SIG-M5 treated with dmso at 0.1 percent for 504 hours (cell line): Measurements from ENCODE around the gene CREB3.

Source experiments
- DNase-seq: peaks from one replicate; lab custom pipeline; 2025; ENCODE audit not compliant: unreplicated experiment; lab: John Stamatoyannopoulos, UW

The CREB3 gene

DNA sequence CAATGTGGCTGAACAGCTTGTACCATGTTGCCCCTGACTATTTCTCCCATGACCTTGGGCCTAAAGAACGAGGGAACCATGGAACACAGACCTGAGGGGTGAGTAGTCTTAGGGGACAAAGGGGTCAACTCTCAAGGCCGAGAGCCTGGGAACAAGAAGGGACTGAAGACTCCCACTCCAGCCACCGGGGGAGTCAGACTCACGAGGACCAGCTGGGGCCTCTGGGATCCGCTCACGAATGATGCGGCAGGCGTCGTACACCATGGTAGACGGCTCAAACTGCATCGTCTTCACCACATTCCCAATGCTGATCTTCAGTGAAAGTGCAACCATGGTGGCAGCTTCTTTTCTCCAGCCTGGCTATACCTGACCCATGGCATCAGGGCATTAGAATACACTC, 7.1 kb upstream of the CREB3 start:
- DNase-seq: no peak

DNA sequence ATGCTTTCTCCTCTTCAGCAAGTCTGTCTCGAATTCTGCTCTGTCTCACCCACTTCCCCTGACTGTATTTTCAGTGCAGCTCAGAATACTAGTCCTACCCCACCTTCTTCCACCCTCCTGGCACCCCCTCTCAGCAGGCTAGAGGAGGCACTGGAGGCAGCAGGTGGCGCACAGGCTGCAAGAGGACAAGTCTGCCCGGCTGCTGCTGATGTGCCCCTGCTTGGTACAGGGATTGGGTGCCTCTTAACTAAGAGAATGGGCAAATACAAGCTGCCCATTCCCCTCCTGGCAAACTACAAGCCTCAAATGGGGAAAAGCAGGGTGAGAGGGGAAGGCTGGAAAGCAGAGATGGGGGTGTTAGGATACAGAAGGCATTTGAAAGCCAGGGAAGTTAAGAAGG, 5.5 kb upstream of the CREB3 start:
- DNase-seq: peak; percentile 20

DNA sequence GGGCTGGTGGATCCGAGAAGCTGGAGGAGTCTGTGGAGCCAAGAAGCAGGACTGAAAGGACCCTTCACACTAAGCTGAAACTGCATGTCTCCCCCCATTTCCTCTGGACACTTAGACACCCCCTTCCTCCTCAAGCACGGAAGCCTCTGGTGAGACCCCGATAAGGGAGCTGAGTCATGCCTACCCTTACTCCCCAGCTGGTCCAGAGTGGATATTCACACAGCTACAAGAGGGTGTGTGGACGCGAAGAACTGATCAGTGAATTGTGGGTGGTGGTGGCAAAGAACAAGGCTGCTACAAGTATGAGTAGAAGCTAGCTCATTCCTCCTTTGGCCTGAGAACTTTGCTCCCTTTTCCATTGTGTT, 4.8 kb upstream of the CREB3 start:
- no peak for DNase-seq

DNA sequence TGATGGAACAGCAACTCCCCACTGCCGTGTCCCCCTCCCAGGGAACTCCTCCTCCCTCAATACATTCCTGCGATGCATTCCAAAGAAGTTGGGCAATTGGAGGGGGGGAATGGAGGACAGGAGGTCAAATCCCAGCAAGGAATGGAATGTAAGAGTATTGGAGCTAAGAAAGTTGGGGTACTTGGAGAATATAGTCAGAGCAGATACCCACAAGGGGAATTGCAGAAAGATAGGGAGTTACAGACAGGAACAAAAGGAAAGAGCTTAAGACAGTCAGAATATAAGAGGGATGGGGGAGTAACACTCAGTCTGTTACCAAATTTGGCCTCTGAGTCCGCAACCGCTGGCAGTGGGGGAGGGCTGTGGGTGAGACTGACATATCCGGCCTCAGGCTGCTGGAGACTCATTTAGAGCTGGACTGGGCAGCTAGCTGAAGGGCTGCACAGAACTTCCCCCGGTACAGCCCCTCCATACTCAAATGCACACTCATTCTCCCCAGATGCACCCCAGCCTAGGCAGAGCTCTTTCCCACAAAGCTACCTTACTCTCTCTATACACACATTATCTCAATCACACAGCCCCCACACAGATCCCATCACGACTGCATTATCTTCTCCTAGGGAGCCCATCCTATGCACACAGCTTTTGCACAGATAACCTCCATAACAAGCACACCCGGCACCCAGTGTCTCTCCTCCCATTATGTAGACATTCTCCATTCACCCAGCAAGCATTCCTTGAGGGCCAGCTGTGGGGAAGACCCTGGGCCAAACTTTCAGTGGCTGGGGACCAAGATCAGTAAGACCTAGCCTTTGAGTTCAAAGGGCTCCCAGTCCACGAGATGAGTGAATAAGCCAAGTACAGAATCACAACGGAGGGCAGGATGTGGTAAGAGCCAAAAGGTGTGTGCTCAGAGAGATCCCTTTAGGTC, 4.2 kb upstream of the CREB3 start:
- DNase-seq: peak; percentile 67

DNA sequence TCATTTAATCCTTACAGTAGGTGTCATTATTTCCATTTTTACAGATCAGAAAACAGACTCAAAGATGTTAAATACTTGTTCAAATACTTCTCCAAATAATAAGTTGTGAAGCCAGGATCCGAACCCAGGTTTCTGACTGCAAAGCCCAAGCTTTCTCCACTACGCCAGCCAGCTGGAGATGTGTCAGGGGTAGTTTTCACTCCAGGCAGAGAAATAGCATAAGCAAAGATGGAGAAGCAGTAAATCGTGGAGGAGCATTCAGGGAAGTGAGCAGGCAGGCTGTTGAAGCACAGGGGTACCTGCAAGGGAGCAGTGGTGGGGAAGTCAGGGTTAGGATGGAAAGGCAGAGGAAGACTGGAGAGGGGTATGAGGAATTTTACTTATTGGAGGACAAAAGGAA, 3.4 kb upstream of the CREB3 start:
- peak; percentile 5 for DNase-seq

DNA sequence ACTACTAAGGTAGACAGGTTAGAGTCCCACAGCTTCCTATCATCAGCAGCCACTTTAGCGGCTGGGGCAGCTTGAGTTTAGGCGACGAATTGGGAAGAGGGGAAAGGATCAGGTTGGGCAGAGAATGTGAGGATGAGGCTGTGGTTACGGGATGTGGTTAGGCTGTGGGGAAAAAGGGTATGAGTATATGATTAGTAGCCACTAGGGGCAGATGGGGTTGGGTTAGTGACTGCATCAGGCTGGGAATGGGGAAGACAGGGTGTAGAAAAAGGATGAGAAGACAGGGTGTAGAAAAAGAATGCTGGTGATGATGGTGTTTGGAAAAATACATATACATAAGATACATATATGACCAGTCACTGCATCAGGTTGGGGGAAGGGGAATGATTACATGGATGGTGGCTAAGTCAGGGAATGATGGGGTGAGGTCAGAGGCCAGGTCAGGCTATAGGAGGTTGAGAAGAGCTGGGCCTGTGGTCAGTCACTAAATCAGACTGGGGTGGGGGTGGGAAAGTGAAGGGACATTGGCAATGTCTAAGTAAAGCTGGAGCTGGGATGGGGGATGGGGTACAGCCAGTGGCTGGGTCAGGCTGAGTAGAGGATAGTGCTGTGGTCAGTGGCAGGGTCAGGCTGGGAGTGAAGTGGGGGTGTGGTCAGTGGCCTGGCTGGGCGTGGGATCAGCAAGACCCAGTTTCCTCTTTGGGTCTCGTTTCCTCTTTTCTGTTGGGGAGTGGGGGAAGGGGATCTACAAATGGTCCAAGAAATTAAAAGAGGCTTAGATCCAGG, 2.6 kb upstream of the CREB3 start:
- DNase-seq: peak; percentile 77

DNA sequence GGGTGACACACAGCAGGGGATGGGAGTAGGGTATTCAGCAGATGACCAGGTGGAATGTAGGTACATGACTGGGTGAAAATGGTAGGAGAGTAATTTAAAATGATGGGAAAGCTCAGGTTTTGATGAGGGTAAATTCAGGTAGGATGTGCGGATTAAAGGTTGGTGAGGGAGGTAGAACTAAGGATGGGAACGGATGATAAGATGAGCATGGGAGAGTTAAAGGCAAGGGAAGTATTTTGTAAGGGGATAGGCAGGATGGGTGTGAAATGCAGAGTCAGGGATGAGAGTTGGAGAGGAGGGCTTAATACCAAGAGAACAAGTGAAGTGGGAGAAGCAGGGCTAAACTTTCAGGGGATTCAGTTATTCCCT, 2.0 kb upstream of the CREB3 start:
- DNase-seq: no peak

DNA sequence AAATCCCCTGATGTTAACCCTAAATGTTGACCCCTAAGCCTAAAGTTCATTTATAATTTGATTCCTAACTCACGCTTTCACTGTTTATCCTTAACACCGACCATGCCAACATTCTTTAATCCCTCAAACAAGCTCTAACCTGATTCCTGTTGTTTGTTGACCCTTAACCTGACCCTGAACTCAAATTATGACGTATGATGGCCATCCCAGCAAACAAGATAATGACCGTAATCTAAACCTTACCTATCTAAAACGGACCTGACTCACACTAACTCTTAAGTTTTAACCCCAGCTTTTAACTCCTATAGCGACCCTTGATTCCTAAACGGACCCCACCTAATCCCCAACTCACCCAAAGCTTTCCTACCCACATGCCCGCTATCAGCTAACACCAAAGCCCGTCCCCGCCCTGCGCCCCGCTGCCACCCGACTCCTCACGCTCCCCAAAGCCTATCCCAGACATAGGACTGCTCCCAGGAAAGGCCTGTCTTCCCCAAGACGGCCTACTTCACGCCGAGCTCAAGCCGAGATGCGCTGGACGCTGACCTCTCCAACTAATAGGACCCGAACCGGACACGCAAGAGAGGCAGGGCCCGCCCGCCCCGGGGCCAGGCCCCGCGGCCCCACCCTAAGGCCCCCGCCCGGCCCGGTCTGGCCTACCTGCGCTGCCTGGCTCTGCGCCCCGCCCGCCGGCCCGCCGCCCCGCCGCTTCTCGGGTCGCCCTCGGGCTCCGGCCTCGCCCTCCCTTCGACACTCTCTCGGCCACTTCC, 866 bp upstream of the CREB3 start:
- DNase-seq: peak; percentile 21

DNA sequence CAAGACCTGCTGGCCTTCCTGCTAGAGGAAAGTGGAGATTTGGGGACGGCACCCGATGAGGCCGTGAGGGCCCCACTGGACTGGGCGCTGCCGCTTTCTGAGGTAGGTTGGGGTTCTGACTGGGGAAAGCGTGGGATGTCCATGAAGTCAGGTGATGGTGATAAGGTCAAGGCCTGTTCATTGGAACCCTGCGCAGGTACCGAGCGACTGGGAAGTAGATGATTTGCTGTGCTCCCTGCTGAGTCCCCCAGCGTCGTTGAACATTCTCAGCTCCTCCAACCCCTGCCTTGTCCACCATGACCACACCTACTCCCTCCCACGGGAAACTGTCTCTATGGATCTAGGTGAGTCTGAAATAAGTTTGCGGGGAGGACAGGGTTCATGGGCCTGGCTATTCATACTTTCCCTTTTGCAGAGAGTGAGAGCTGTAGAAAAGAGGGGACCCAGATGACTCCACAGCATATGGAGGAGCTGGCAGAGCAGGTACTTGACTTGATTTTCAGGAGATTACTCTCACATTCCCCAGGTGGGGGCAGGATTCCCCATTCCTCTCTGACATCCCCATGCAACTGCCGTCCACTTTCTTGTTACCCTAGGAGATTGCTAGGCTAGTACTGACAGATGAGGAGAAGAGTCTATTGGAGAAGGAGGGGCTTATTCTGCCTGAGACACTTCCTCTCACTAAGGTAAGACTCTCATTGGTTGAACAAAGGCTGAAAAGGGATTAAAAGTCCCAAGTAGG, 505 bp downstream of the CREB3 start:
- DNase-seq: peak; percentile 56

DNA sequence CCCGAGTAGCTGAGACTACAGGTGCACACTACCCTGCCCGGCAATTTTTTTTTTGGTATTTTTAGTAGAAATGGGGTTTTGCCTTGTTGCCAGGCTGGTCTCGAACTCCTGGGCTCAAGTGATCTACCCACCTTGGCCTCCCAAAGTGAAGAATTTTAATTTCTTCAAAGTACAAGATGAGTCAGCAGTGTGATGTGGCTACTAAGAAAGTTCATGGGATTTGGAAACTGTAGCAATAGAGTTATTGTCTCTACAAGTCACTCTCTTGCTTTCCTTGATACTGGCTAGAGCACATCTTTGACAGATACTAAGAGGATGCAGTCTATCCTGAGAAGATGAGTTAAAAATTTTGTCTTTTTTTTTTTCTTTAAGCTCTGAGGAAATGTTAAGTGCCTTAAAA, 1.6 kb downstream of the CREB3 start:
- no peak for DNase-seq

DNA sequence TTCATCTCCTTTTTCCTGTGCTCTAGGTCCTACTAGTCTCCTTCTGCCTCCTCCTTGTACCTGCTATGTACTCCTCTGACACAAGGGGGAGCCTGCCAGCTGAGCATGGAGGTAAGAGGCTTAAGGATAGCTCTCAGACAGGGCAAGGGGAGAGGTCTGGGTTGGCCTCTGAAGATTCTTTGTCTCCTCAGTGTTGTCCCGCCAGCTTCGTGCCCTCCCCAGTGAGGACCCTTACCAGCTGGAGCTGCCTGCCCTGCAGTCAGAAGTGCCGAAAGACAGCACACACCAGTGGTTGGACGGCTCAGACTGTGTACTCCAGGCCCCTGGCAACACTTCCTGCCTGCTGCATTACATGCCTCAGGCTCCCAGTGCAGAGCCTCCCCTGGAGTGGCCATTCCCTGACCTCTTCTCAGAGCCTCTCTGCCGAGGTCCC, 3.8 kb downstream of the CREB3 start:
- DNase-seq: peak; percentile 76

DNA sequence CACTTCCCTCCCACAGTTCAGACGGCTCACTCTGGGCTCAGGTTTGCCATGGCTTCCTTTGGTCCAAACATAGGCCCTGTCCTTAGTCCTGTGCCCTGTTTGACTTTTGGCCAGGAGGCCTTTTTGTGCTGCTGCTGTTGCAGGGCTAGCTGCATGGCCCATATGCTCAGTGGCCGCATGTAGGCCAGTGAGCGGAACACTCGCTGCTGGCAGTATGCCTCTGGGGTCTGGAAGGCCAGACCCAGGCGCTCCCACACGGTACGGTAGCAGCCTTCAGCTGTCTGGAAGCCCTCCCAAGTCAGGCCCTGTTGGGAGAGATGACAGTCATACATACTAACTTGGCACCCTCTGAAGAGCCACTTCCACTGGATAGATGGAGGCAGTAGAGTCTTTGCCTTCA, 4.7 kb downstream of the CREB3 start:
- no peak for DNase-seq

DNA sequence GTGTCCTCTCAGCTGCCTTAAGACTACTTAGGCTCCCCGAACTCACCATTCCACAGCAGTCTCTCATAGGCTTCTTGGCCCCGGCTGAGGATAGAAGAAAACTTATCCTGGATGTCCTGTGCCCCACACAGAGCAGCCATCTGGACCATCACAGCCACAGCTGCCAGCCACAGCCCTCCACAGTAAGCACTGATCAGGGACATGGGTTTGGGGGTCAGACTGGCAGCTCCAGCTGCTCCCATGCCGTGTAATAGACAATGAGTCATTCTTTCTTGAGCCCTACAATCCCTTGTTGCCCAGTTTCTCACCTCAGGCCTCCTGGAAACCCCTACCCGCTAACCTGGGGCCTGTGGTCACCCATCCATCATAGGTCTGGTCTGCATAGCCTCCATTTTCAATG, 5.7 kb downstream of the CREB3 start:
- no peak for DNase-seq

DNA sequence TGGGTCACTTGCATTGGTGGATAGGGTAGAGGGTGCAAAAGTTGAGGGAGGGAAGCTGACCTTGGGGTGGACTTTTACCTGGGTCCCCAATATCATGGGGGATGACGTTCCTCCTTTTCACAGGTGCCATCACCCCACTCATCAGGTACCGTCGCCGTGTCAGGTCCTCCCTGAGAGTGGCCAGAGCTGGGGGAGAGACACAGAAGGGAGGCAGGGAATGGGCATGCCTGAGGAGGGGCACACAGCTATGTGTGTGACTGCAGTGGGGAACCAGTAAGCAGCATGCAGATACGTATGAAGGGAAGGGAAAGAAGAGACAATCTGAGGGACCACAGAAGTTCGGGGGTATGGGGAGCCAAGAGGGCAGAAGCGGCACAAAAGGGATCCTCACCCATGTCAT, 6.5 kb downstream of the CREB3 start:
- DNase-seq: no peak

DNA sequence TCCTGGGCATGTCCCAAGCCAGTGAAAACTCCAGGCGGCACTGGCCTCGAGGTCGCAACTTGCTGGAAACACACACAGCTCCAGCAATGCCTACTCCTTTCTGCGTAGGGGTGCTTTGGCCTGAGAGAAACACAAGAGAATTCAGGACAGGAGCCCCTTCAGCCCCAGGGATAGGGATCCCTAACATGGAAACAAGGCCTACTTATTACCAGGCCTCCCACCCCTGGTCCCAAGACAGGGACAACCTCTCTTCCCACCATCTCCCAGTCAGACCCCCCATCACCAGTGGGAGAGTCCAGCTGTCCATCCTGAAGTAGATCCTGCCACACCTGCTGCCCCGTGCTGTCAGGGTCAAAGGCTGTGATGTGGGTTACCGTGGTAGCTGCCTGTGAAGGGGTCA, 7.8 kb downstream of the CREB3 start:
- no peak for DNase-seq

DNA sequence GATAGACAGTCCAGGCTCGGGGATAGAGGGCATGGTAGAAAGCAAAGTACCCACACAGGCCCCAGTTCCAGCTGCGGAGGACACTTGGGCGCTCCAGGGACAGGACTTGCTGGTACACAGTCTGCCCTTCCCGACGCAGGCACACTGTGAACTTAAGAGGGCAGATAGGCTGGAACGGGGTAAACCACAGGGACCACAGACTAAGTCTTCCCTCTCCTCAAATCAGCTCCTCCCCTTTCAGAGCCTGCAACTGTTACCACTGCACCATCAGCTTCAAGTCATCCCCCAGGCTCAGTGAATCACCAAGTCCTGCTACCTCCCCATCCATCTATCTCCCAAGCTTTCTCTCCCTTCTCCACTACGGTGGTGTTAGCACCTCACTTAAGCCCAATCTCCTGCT, 9.3 kb downstream of the CREB3 start:
- no peak for DNase-seq

DNA sequence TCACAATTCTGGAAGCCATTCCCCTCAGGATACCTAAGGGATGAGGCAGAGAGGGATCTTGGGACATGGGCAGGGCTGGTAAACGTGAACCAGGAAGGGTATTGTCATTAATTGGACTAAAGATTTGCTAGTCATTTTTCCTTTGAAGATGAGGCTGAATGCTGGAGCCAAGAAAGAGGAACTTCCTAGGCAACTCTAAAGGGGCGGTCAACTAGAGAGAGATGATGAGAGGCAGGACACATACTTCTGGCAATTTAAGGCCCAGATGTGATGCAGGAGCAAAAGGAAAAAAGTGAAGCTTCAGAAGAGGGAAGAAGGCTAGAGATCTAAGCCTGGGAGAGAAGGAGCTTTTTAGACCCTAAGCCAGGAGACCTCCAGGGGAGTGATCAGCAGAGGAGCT, 11.0 kb downstream of the CREB3 start:
- DNase-seq: peak; percentile 14

DNA sequence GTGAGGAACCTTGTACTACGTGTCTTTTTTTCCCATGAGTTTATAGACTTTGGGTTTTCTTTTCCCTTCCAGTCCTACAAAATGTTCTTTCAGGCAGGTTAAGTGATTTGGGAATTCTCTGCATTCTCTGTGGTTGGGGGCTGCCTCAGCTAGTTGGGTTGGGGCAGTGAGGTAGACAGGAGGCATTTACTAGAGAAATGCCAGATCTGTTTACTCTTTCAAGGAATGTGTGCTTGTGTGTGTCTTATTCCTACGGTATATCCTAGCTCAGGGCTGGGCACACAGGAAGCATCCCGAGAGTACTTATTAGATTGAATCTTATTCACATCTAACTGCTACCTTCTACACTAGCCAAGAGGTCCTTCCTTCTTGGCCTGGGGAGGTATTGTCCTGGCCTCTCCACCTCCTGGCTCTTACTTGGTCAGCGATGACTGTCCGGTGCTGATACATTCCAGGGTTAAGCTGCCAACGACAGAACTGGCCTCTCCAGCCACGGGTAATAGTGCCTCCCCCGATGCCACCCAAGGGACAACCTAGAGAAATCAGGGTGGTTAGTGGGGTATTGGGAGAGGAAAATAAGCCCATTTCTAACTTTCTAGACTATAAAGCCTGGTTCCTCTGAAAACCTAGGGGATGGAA, 11.5 kb downstream of the CREB3 start:
- DNase-seq: no peak

DNA sequence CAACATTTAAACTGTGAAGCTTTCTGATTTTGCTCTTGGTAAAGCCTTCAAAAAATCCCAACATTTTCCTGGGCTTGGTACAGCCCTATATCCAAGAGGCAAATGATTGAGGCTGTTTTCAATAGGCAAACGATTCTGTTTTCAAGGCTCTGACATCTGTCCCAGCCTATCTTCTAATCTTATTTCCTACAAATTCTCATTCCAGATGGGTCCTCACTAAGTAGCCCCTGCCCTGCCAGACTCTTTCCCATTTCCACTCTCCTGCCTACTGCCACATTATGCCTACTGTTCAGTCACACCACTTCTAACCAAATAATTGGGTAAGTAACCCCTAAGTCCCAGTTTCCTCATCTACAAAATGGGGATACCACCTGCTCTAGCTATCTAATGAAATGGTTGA, 13.1 kb downstream of the CREB3 start:
- no peak for DNase-seq

DNA sequence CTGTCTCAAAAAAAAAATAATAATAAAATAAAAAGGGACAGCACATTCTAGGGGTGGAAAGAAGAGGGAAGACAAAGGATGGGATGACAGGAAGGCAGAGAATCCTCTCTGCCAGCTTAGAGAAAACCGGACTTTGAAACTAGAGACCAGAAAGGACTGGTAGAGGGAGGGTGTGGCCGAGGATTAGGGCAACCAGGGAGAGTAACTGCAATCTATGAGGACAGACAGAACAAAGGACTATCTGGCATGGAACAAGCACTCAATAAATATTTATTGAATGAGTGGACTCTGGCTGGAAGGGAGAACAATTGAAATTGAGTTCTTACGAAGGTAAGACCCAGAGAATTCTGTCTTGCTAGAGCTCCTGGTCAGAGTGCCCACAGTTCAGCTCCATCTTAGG, 14.1 kb downstream of the CREB3 start:
- no peak for DNase-seq
